Stimulated activated CD8-positive, alpha-beta memory T cell treated with anti-CD3 and anti-CD28 coated beads, Interleukin-4, amount 100 ng/mL, for 24 hours (primary cell): ENCODE data around the gene VBP1.
"Not testable (repeated sequence)": the region's sequence is repeated elsewhere in the genome, so short reads cannot be mapped to it uniquely, and the experiment has no call there.

Experiments
- DNase-seq: peaks from one replicate; pipeline ENCODE4 v3.0.0-alpha.2; 2020; ENCODE audit warnings: low read depth

The VBP1 gene

DNA sequence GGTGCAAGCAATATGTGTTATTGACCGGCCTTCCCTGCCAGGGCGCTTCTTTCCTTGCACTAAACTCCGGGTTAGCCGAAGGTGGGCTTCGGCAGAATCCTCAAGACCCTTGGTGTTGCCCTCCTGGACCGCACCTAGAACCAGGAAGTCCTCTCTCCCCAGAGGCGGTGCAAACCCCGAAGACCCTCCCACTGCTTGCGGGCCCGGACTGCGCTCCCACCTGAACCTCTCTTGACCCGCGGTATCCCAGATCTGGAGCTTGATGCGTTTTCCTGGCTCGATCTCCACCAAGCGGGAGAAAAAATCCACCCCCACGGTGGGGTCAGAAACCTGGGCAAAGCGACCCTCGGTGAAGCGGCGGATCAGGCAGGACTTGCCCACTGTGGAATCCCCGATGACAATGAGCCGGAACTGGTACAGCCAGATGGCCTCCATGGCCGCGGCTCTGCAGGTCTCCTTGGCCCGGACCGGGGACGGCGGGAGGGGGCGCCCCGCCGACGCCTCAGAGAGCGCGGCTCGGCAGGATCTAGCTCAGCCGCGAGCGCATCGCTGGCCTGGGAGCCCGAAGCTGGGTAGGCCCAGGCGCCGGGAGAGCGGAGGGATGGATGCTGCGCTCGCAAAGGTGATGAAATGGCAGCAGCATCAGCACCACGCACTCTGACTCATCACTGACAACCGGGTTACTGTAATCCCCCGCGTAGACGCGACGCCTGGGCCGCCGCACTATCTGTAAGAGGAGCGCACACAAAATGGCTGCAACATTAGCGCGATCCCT lies 47.8 kb downstream of the VBP1 start, which contains the start of gene RAB39B:
TSS of gene RAB39B (minus strand) at position 638 of the 775 bp plus-strand sequence. CDS start at position 435, 203 bp downstream.
- DNase-seq, result peak; percentile 50

DNA sequence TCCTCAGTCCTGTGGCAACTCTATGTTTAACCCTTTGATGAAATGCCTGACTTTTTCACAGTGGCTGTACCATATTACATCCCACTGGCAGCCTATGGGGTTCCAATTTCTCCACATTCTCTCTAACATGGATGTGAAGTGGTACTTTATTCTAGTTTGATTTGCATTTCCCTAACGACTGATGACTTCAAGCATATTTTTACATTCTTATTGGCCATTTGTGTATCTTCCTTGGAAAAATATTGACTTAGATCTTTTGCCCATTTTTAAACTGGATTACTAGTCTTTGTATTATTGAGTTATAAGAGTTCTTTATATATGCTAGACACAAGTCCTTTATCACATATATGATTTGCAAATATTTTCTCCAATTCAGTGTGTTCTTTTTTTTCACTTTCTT lies 50.2 kb downstream of the VBP1 start:
- no peak for DNase-seq

DNA sequence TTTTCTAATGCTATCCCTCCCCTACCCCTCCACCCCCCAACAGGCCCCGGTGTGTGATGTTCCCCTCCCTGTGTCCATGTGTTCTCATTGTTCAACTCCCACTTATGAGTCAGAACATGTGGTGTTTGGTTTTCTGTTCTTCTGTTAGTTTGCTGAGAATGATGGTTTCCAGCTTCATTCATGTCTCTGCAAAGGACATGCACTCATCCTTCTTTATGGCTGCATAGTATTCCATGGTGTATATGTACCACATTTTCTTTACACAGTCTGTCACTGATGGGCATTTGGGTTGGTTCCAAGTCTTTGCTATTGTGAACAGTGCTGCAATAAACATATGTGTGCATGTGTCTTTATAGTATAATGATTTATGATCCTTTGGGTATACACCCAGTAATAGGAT lies 51.7 kb downstream of the VBP1 start:
- not testable (repeated sequence) for DNase-seq

DNA sequence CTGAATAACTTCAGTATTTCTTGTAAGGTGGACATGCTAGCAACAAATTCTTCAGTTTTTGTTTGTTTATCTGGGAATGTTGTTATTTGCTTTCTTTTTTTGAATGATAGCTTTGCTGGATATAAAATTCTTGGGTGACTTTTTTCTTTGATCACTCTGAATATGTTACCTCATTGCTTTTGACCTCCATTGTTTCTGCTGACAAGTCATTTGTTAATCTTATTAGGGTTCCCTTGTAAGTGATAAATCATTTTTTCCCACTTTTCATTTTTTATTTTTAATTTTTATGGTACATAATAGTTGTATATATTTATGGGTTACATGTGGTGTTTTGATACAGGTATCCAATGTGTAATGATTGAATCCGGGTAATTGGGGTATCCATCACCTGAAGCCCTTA lies 54.7 kb downstream of the VBP1 start:
- DNase-seq, result no peak

DNA sequence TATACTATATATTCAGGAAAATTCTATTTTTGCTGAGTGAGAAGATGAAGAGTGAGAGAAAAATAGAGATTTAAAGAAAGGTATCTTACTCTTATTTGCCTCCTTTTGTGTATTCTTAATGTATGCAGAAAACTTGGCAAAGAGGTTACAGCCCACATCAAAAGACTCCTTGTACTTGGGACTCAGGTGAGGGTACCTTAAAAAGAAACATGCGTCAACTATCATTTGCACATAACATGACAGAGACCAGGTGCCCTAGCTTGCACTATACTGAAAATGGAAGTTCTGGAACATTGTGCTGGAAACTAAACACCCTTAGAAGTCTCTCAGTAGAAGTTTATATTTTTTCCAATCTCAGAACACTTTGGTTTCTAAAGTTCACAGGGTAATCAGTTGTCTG lies 63.6 kb downstream of the VBP1 start:
- no peak for DNase-seq
